IPS DF 4.7 (cell line): ENCODE results near the gene VCPKMT.

Experiments
- DNase-seq: peaks from one replicate; pipeline ENCODE4 v3.0.0-alpha.2; 2013; ENCODE audit warnings: low spot score; ENCODE audit errors: extremely low read depth

VCPKMT gene

DNA sequence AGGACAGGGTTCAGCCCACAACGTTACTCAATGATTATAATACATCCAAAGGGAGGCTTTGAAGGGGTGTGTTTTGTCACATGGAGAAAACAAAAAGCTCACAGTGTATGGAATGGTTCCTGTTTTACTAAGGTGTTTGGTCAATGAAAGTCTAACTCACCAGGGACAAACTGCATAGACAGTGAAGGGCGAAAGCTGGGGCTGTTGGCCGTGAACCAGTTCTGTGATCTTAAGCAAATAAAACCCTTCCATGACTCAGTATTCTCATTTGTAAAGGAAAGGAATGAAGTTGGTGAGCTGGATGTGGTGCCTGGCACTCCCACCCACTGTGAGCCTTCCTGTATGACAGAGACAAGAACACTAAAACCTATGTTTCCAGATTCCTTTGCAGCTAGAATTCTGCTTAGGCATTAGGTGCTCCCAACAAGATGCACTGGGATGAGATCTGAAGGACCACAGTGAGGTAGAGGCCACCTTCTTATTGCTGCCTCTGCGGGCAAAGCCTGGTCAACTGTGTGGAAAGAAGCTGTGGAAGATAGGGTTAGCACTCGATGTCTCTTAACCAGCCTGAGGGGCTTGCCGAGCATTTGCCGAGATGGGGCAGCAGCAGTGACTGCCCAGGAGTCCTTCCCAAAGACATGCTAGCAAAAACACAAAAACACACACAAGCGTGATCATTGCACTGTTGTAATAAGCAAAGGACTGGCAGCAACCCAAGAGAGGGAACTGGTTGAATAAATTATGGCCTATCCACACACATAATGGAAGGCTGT, 48.5 kb downstream of the VCPKMT start:
- DNase-seq = no peak

DNA sequence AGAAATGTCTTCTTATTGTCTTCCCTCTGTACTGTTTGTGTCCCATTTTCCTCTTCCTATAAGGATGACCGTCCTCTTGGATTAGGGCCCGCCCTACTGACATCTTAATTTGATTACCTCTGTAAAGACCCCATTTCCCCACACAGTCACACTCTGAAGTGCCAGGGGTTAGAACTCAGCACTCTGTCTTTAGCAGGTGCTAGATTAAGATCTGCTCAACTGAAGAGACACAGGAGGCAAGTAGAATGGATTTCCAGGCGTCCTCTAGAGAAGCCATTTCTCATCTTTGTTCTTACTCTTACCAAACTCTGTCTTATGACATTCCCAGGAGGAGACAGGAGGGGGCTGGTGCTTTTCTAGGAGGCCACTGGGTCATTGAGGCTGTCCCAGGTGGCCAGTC, 50.8 kb downstream of the VCPKMT start:
- DNase-seq = no peak

- no peak for DNase-seq
These were observed 51.4 kb downstream of the VCPKMT start for GRCh38 chr14:50064993-50065392.

GRCh38 chr14:50063876-50064420, 52.4 kb downstream of the VCPKMT start:
- no peak for DNase-seq

GRCh38 chr14:50062438-50063085, 53.8 kb downstream of the VCPKMT start:
- no peak for DNase-seq

DNA sequence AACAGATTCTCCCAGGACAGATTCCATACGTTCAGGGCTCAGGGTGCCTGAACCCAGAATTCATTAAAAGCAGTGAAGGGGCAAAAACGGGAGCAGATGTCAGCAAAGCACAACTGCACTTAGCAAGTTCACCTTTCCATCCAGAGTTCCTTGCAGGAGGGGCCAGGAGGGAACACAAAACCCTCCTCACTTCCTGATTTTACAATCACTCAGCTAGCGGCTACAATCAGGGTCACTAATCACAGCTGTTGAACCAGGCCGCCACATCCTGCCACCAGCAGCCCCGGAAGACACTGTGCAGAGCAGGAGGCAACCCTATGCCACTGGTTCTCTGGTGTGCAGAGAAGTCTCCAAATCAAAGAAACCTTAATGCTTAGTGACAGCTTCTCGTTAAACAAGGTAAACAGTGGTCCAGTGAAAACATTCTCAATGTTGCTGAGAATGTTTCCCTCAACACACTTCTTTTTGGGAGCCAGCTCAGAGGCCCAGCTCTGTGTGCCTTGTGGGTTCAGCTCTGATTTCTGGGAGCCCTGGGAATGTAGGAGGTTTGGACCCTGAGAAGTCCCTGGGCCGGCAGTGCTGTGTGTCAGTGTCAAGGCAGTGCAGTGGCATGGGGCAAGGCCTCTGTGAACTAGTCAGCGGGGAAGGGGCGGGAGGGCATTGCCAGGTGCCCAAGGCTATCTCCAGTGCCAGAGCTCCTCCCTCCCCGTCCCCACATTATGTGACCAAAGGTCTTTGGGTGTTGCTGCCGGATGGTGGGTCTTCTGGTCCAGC, 54.5 kb downstream of the VCPKMT start:
- no peak for DNase-seq

DNA sequence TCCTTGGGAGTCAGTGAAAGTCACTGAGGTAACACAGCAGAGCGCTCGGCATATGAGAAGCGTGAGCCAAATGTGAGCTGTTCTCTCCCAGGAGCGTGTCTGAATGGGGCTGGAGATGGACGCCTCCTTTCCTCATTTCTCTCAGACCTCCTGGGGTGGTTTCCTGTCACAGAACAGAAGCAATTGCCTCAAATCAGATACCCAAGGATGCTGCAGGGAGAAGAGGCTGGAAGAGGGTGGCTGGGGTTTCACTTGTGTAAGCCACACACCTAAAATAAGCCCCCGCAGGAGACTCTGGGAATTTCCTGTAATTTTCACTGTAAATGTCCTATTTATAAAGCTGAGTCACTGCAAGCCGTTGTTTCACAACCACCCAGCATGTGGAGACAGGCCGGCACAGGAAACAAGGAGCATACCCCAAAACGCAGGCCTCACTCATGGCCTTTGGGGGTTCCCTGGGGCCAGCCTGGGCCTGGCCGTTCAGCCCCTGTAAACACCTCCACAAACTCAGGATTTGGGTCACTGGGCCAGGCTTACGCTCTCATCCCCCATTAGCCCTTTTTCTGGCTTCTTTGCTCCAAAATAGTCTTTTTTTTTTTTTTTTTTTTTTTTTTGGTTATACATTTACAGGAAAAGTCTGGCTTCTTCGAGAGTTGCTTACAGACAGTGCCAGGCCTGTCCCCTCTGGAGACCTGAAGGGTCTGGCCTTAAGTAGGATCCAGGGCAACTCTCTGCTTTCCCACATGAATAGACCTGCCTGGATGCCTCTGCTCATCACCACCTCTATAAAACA, 55.3 kb downstream of the VCPKMT start:
- no peak for DNase-seq

GRCh38 chr14:50059763-50060616, 56.4 kb downstream of the VCPKMT start:
- DNase-seq = no peak
